ENCODE data around the gene OBSCN. TPM values are rescaled to one million over a fixed set of nuclear protein-coding genes. Genes with fewer than 3 reads are reported as not detected.

Gene OBSCN
- total and polyA plus RNA-seq, 2 of the 13 experiments (the other 11 are each of a cell fraction or from before 2014, with no cell fraction given), result 0.20 TPM

- TF ChIP-seq ARNTL (CRISPR knock-in tag; IDR thresholded peaks at IDR 0.05) (no peak), IKZF1 (IDR thresholded peaks at IDR 0.05) (no peak), ZNF142 (CRISPR knock-in tag; IDR thresholded peaks at IDR 0.05) (no peak)
- TF ChIP-seq, protein P1, sequence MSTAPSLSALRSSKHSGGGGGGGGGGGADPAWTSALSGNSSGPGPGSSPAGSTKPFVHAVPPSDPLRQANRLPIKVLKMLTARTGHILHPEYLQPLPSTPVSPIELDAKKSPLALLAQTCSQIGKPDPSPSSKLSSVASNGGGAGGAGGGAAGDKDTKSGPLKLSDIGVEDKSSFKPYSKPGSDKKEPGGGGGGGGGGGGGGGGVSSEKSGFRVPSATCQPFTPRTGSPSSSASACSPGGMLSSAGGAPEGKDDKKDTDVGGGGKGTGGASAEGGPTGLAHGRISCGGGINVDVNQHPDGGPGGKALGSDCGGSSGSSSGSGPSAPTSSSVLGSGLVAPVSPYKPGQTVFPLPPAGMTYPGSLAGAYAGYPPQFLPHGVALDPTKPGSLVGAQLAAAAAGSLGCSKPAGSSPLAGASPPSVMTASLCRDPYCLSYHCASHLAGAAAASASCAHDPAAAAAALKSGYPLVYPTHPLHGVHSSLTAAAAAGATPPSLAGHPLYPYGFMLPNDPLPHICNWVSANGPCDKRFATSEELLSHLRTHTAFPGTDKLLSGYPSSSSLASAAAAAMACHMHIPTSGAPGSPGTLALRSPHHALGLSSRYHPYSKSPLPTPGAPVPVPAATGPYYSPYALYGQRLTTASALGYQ (CRISPR knock-in tag; IDR thresholded peaks at IDR 0.05), result no peak
Observed at GRCh38 chr1:228315945-228316588, 108.2 kb downstream of the OBSCN start (continued).
